ENCODE data around the gene ITPR3. TPM values are rescaled to one million over a fixed set of nuclear protein-coding genes. Genes with fewer than 3 reads are reported as not detected.
"Not testable (repeated sequence)": the region's sequence is repeated elsewhere in the genome, so short reads cannot be mapped to it uniquely, and the experiment has no call there.

The ITPR3 gene
- polyA plus RNA-seq, 12 donors = 5.0 to 30.4 (median 7.5) TPM; not detected in 1

- DNase-seq = no peak
Measured at GRCh38 chr6:33613146-33613794, 7.9 kb upstream of the ITPR3 start.

- DNase-seq = no peak
Measured at GRCh38 chr6:33613795-33614168, 7.3 kb upstream of the ITPR3 start.

DNA sequence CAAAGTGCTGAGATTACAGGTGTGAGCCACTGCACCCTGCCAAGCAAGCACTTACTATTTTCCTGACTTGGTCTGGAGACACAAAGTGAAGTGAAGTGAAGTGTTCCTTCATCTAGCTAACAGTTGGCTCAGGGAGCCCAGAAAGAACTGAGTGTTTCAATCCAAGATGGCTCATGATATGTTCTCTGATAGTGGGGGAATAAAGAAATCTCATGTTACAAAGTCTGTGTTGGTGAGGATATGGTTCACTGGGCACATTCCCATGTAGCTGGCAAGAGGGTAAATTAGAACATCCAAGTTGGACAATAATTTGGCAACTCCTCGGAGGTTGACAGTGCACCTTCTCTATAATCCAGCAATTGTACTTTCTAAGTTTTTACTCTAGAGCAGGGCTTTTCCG lies 5.0 kb upstream of the ITPR3 start:
- no peak for DNase-seq

DNA sequence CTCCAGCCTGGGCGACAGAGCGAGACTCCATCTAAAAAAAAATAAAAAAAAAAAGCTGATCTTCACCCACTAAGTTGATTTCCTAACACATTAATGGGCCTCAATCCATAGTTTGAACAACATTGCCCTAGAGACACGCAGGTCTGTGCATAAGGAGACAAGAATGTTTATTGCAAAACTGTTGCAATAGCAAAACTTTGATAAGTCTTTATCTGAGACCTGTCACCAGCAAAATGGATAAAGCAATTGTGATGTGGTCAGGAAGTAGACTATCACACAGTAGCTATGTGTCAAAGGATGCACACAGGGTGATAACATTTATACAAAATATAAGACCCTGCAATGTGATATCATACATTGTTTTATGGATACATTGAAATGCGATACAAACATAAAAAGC lies 4.2 kb upstream of the ITPR3 start:
- DNase-seq = no peak

DNA sequence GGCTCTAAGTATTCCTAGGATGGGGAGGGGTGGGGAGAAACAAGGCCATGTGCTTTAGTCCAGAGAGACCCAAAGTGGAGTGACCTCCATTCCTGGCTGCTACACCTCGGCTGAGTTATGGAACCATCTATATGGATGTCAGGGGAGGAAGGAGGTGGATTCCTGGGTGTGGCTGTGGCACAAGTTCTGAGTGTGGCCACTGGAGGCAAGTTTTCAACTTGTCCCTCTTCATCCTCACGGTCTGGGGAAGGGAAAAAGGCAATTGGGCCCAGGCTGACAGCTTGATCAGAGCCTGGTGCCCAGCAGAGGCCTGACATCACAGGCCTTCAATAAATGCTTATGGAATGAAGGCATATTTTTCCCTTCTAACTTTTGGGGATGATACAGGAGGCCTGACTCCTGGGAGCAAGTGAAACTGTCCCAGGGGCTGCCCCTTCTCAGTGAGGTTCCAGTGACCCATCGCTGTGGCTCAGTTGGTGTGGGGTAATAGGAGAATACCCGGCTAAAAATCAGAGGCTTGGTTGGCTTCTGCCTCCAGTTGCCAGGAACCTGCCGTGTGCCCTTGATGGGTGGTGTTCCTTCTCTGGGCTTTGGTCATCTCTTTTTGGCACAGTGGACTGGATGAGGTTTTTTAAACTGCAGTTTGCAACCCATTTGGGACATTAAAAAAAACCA lies 1.8 kb upstream of the ITPR3 start:
- DNase-seq = no peak

DNA sequence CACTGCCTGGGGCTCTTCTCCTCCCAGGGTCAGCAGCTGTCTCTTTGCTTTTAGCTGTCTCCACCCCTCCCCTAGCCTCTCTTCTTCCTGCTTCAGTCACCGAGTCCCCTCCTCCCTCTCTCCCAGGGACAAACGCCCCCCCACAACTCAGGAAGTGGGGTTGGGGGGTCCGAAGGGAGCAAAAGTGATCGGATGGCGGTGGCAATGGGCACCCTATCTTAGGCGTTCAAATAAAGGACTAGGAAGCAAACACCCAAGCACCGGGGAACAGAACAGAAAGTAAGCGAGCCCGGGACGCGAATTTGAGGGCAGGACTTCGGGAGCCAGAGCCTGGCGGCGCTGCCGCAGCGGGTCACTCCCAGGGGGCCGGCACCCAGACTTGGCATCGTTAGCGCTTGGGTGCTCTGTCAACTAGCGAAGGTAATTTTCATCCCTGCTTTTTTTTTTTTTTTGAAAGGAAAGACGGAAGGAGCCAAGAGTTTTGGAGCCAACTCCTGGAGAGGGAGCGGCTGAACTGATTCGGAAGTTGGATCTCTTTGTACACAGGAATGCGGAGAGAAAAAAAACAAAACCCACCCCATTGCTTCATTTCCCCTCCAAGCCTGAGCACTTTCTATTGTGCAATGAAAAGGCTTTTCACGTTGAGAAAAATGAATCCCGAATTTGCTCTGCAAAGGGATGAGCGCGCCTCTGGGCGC lies 815 bp upstream of the ITPR3 start:
- peak; percentile 55 for DNase-seq

- no peak for DNase-seq
Measured at GRCh38 chr6:33621711-33622388, 728 bp downstream of the ITPR3 start.

DNA sequence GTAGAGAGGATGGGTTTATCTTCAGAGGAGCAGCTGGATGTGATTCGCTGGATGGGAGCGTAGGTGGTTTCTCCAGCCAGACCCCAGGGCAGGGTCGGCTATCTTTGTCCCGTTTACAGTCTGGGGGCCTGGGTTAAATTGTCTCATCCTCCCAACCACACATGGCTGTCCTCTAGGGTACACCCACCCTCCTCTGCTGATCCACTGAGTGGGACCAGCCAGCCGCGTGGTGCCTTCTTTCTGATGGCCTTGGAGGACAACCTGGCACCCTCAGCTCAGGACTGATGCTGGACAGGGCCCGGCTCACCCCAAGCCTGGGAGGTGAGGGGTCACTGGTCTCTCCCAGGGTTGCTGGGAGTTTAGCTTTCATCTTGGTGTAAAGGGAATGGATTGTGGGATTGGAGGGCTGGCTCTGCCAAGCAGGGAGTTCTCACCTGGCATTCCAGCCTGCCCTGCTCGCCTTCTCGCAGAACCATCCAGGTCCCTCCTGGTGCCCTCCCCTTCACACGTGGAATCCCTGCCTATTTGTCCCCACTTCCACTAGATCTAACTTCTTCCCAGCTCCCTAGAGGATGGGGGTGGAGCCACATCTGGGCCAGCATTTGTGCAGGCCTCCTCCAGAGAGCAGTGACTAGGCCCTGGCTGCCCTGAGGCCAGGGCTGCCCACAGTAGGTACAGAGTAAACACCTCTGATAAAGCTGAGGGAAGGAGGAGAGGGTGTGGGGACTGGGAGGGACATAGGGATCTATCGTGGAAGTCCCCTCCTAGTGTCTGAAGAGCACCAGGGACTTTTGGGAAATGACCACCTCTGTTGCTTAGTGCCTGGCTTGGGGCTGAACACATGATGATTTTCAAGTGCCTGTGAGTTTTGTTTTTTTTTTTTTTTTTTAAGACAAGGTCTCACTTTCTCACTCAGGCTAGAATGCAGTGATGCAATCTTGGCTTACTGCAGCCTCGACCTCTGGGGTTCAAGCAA lies 1.6 kb downstream of the ITPR3 start:
- no peak for DNase-seq

DNA sequence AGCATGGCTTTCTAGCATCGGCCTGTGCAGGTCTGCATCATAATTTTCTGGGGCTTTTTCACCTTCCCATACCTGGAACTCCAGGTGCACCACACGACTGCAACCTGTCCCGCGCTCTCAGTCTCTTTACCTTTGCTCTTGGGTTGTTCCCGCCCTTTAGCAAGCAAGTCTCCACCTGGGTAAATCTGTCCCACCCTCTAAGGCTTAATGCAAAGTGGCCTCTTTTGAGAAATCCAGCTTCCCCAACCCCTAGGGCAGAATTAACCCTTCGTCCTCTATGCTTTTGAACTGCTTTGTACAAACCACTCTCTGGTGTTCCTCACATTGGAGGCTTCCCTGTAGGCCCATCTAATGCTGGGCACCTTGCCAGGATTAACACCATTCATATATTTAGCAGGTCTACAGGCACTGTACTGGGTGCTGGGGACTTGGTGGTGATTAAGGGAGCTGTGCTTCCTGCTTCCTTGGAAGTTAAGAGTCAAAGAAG lies 2.8 kb downstream of the ITPR3 start:
- DNase-seq = no peak

GRCh38 chr6:33624856-33625255 lies 3.7 kb downstream of the ITPR3 start:
- no peak for DNase-seq

- no peak for DNase-seq
Measured at GRCh38 chr6:33627876-33628275, 6.8 kb downstream of the ITPR3 start.

GRCh38 chr6:33628401-33628964 lies 7.4 kb downstream of the ITPR3 start:
- no peak for DNase-seq

DNA sequence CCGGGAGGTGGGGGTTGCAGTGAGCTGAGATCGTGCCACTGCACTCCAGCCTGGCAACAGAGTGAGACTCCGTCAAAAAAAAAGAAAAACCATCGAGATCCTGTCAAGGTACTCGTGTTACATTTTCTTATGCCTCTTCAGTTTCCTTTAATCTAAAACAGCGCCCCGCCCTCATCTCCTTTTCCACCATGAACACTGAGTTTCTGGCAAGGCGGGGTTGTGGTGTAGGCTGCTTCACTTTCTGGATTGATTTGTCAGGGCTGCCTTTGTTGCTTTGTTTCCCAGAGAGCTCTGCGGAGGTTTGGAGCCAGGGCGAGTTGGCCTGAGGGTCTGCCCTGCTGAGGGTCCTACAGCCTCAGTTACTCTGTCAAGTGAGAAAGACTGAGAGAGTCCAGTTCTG lies 8.9 kb downstream of the ITPR3 start:
- DNase-seq = no peak

- not testable (repeated sequence) for DNase-seq
Measured at GRCh38 chr6:33631521-33631920, 10.4 kb downstream of the ITPR3 start.

DNA sequence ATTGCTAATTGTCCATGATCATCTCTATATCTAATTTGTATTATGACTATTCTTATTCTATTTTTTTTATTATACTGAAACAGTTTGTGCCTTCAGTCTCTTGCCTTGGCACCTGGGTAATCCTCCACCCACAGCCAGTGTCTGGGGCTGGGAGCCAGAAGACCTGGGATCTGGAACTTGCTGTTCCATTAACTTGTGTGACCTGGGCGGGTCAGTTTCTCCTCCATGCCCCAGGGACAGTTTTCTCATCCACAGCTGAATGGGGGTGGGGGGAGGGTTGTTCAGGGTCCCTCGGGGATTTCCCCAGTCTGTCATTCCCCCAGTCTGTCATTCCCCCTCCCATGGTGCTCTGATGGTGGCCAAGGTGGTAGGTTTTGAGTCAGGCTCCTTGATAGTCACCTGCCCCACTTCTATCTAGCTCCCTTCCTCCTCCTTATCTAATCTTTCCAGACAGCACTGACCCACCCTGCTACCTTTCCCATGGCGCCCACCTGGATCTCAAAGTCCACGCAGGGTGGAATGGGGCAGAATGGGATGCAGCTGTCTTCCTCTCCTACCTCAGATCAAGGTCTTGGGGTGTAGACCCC lies 10.9 kb downstream of the ITPR3 start:
- DNase-seq = no peak

GRCh38 chr6:33632558-33633039 lies 11.5 kb downstream of the ITPR3 start:
- DNase-seq = no peak

DNA sequence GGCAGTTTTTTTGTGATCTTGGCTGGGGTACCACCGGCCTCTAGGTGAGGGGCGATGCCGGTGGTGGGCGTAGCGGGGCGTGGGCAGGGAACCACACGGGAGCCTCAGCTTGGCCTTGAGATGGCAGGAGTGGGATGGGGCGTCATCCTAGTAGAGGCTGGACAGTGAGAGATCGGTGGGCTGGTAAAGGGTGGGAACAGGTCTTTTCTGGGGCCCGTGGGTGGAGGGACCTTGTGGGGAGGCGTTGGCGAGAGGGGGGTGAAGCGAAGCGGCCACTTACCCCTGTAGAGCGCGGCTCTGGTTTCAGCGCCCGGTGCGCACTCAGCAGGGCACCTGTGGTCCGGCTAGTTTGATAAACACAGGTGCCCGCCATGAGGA lies 12.0 kb downstream of the ITPR3 start:
- no peak for DNase-seq

DNA sequence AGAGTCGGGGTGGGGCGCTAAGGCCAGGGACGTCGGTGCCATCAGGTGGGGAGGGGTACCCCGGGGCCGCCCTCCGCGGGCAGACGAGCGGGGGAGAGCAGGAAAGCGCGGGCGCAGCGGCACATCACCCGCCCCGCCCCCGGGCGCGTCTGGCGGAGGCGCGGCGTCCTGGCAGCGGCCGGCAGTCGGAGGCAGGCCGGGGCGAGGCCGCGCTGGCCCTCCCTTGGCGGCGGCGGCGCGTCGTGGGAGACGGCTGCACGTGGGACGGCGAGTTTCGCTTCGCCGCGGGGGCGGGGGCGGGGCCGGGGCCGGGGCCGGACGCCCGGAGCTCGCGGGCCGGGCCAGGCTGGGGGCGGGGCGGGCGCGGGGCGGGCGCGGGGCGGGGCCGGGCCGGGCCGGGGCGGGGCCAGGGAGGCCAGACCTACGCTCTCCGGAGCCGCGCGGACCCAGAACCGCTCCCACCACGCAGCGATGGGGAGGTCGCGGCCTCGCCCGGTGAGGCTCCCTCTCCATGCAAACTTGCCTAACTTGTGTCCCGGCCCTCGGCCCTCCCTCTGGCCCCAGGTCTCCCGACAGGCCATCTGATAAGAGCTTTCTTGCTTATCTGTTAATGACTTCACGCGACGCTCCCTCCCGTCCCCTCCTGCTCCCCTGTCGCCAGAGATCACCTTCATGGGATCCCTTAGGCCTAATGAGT lies 12.5 kb downstream of the ITPR3 start:
- no peak for DNase-seq

GRCh38 chr6:33634161-33634727 lies 13.1 kb downstream of the ITPR3 start:
- DNase-seq = no peak
